HFF-Myc (cell line): ENCODE results near the gene RPL4.

Source experiments
- DNase-seq: peaks from one replicate; pipeline ENCODE4 v3.0.0-alpha.2; 2011; ENCODE audit warnings: low read depth; ENCODE audit errors: extremely low read depth
- H3K4me3 ChIP-seq: replicated peaks from 2 replicates; pipeline ENCODE4 v1.5.1; 2011; ENCODE audit warnings: low read depth, mild to moderate bottlenecking, control low read depth, low read length
- TF ChIP-seq, protein P1 (sequence below): IDR thresholded peaks from 2 replicates; pipeline ENCODE4 v1.5.1; 2012; ENCODE audit warnings: mild to moderate bottlenecking, low read depth, low read length, control low read depth; ENCODE audit errors: missing control alignments

RPL4 gene

GRCh38 chr15:66452420-66452819 lies 52.2 kb downstream of the RPL4 start:
- TF ChIP-seq, protein P1, sequence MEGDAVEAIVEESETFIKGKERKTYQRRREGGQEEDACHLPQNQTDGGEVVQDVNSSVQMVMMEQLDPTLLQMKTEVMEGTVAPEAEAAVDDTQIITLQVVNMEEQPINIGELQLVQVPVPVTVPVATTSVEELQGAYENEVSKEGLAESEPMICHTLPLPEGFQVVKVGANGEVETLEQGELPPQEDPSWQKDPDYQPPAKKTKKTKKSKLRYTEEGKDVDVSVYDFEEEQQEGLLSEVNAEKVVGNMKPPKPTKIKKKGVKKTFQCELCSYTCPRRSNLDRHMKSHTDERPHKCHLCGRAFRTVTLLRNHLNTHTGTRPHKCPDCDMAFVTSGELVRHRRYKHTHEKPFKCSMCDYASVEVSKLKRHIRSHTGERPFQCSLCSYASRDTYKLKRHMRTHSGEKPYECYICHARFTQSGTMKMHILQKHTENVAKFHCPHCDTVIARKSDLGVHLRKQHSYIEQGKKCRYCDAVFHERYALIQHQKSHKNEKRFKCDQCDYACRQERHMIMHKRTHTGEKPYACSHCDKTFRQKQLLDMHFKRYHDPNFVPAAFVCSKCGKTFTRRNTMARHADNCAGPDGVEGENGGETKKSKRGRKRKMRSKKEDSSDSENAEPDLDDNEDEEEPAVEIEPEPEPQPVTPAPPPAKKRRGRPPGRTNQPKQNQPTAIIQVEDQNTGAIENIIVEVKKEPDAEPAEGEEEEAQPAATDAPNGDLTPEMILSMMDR: no peak
- DNase-seq: no peak
- no peak overlapping the region for H3K4me3 ChIP-seq
